Kidney epithelial cell (primary cell): ENCODE measurements around the gene LINC01488. TPM values are rescaled to one million over a fixed set of nuclear protein-coding genes. Genes with fewer than 3 reads are reported as not detected.

ENCODE experiments used
- DNase-seq: peaks from one replicate; pipeline ENCODE4 v3.0.0-alpha.2; 2010; ENCODE audit warnings: low read depth
- H3K27me3 ChIP-seq: 2 replicates; pipeline ENCODE4 v1.6.0; 2011; ENCODE audit warnings: low read length; ENCODE audit not compliant: control insufficient read depth, insufficient read depth
- H3K36me3 ChIP-seq: 2 replicates; pipeline ENCODE4 v1.5.1; 2011; ENCODE audit warnings: low read length; ENCODE audit not compliant: control insufficient read depth, insufficient read depth
- H3K4me3 ChIP-seq: 2 replicates; pipeline ENCODE4 v1.5.1; 2011; ENCODE audit warnings: low read depth, mild to moderate bottlenecking, control low read depth, low read length
- CTCF ChIP-seq: IDR thresholded peaks from 2 replicates; pipeline ENCODE4 v1.5.1; 2011; ENCODE audit warnings: mild to moderate bottlenecking, moderate library complexity, low read length, control low read depth, inconsistent platforms; ENCODE audit not compliant: insufficient read depth, poor library complexity, severe bottlenecking
- total RNA-seq: library from RNA; depleted of rRNA; stranded (reverse); fragments of >200 nt; gene quantifications from 2 replicates; pipeline ENCODE4 v1.2.3, GENCODE V29; 2015

LINC01488 gene
- total RNA-seq, 1 donor from 2014 or later: not detected

DNA sequence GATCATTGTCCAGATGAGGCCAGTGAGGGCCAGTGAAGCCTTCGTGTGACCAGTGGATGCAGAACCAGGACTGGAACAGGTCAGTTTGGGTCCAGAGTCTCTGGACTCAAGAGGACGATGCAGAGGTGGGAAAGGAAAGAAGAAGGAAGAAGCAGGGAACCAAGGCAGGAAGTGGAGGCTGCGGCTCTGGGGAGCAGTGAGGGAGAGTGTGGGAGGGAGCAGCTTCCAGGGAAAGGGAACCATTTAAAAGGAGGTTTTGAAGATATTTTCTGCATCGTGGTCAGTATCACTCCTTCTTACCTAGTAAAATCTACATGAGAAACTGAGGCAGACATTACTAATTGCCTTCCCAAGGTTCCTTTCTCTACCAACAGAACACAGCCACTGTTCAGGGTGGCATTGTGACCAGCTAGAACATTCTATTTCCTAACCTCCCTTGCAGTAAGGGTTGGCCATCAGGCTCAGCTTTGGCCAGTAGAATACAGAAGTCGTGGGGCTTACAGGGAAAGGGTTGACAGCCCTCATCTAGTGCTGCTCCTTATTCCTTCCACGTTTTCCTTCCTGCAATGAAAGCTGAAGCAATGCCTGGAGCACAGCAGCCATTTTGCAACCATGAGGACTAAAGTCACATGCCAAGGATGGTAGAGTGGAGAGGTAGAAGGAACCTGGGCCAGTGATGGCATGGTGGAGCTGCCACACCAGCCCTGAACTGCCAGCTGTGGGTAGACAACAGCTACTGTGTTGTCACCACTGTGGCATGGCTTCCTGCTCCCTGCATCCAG is 29.1 kb upstream of the LINC01488 start:
- Histone ChIP-seq H3K4me3 (no peak overlapping the region), H3K27me3 (no peaks in the 10 kb centered on the region), H3K36me3 (no peaks in the 10 kb centered on the region)
- no peak for DNase-seq
- no peak for TF ChIP-seq CTCF

- DNase-seq: no peak
- TF ChIP-seq CTCF: no peak
- H3K36me3 ChIP-seq: no peaks in the 10 kb centered on the region
- H3K27me3 ChIP-seq: no peaks in the 10 kb centered on the region
- H3K4me3 ChIP-seq: no peak overlapping the region
Observed at GRCh38 chr11:69453151-69453550, 28.3 kb upstream of the LINC01488 start.

DNA sequence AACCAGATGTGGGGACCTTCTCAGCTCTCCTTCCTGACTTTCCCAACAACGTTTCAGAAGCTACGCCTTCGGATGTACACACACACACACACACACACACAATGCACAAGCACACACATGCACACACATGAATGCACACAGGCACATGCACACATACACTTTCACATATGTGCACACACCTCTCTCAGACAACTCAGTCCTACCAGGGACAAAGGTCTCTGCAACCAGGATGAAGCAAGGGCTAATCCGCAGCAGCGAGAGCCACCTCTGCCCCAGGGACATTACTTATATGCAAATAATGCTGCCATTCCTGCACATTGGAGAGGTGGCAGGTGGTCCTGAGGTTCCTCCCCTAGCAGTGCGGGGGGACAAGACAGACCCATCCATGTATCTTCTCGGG is 27.4 kb upstream of the LINC01488 start:
- no peak for DNase-seq
- H3K36me3 ChIP-seq: no peaks in the 10 kb centered on the region

DNA sequence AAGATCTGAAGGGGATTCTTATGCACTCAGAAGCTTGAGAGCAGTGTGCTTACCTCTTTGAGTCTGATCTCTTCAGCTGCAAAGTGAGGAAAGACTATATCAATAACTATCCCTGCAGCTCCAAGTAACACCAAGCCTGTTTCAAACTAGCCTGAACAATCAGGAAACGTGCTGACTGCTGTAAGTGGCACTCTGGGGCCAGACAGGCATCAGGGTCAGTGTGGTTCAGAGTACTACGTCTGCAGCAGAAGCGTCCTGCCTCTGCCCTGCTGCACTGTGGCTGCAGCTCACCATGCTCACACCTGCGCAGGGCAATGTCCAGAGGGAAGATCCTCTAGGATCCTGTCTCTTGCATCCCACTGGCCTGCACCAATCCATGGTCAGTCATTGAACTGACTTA is 25.5 kb upstream of the LINC01488 start:
- no peak for DNase-seq
- H3K4me3 ChIP-seq: no peak overlapping the region
- no peak for TF ChIP-seq CTCF
- no peaks in the 10 kb centered on the region for H3K36me3 ChIP-seq
- H3K27me3 ChIP-seq: no peaks in the 10 kb centered on the region

More for the DNA sequence above, 27.4 kb upstream of the LINC01488 start:
- TF ChIP-seq CTCF: no peak
- no peaks in the 10 kb centered on the region for H3K27me3 ChIP-seq
- H3K4me3 ChIP-seq: no peak overlapping the region

- H3K36me3 ChIP-seq: no peaks in the 10 kb centered on the region
- TF ChIP-seq CTCF: no peak
- H3K4me3 ChIP-seq: no peak overlapping the region
- no peaks in the 10 kb centered on the region for H3K27me3 ChIP-seq
- DNase-seq: no peak
Observed at GRCh38 chr11:69456712-69457111, 24.8 kb upstream of the LINC01488 start.

DNA sequence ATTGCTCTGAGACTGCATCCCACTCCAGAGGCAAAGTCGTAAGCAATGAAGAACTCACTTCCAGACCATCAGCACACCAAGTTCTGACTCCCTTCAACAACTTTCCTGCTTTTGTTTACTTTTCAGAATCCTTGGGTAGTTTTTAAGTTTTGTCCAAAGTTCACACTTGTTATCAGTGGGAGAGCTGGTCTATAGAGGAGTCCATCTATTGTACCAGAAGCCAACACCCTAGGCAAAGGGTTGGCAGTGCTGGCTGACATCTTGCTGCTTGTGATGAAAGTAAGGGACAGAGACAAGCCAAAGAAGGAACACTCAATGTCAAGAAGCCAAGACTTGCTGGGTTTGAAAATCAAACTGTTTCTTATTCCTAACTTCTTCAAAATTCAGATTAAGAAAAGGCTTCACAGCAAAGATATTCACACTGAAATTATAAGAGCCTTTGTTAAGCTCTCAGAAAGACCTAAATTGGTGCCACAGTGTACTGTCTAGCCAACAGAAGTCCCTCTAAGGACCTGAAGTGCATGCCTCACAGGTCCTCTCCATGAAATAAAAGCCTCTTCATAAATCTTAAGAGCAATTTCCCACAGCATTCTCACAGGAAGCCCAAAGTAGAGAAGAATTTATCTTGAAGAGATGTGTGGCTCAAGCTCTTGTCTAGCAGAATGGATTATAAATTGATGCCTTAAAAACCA is 21.5 kb upstream of the LINC01488 start:
- H3K27me3 ChIP-seq: no peaks in the 10 kb centered on the region
- TF ChIP-seq CTCF: no peak

More for the DNA sequence above, 21.5 kb upstream of the LINC01488 start:
- Histone ChIP-seq H3K36me3 (no peaks in the 10 kb centered on the region), H3K4me3 (no peak overlapping the region)
- DNase-seq: no peak
